Muscle of leg (tissue), 11 donors: Measurements from ENCODE around the gene WNT3A. TPM values are rescaled to one million over a fixed set of nuclear protein-coding genes. Genes with fewer than 3 reads are reported as not detected.

Experiments used
- DNase-seq: peaks from one replicate; pipeline ENCODE4 v3.0.0; 2013
- H3K27ac ChIP-seq: one replicate; pipeline ENCODE4 v1.5.1; 2013; ENCODE audit warnings: mild to moderate bottlenecking, low read length, control low read depth
- H3K27me3 ChIP-seq: one replicate; pipeline ENCODE4 v1.6.1; 2013; ENCODE audit warnings: low read length; ENCODE audit not compliant: control insufficient read depth, insufficient read depth
- H3K36me3 ChIP-seq: one replicate; pipeline ENCODE4 v1.6.1; 2013; ENCODE audit warnings: low read length; ENCODE audit not compliant: control insufficient read depth, insufficient read depth
- H3K4me1 ChIP-seq: one replicate; pipeline ENCODE4 v1.6.1; 2013; ENCODE audit warnings: low read length; ENCODE audit not compliant: control insufficient read depth, insufficient read depth
- H3K4me3 ChIP-seq: one replicate; pipeline ENCODE4 v1.5.1; 2013; ENCODE audit warnings: low read length, control low read depth
- H3K9me3 ChIP-seq: replicated peaks from 2 replicates; pipeline ENCODE4 v1.6.1; 2013; ENCODE audit warnings: low read depth, low read length; ENCODE audit not compliant: control insufficient read depth
- whole genome bisulfite sequencing: methylation state at CpG from one replicate; pipeline ENCODE4 v1.1.5; 2013; ENCODE audit warnings: missing lambda C conversion rate; ENCODE audit not compliant: insufficient coverage; 5-methylcytosine and 5-hydroxymethylcytosine counted together
- polyA plus RNA-seq, 8 donors: library from polyadenylated mRNA; unstranded; fragments of 120-200 nt; gene quantifications; one replicate each; pipeline versions ENCODE4 v1.2.1 to v1.2.3, GENCODE V29; 2013; ENCODE audit warnings: inconsistent platforms in 1 of 8, low replicate concordance in 1 of 8; ENCODE audit not compliant: insufficient read length in 8 of 8, insufficient read depth in 1 of 8
- total RNA-seq: library from RNA; stranded (reverse); fragments of 120-200 nt; gene quantifications from one replicate; pipeline ENCODE4 v1.2.4, GENCODE V29; 2013

WNT3A gene
- total and polyA plus RNA-seq, 9 donors, result 0.54 TPM; not detected in 8

GRCh38 chr1:228007049-228007800 lies 427 bp downstream of the WNT3A start:
- no peaks in the 10 kb centered on the region for H3K9me3 ChIP-seq
- H3K4me1 ChIP-seq, result no peaks in the 10 kb centered on the region
- H3K4me3 ChIP-seq, result no peak overlapping the region
- H3K36me3 ChIP-seq, result no peaks in the 10 kb centered on the region
- no peak overlapping the region for H3K27ac ChIP-seq
- under 1% methylated on average over 62 of the region's 77 CpGs for WGBS
- H3K27me3 ChIP-seq, result peaks cover 93% of the 10 kb centered on the region
- no peak for DNase-seq

- H3K36me3 ChIP-seq, result no peaks in the 10 kb centered on the region
- no peaks in the 10 kb centered on the region for H3K4me1 ChIP-seq
- no peaks in the 10 kb centered on the region for H3K9me3 ChIP-seq
- WGBS, result 0% methylated on average over 5 of the region's 23 CpGs
- DNase-seq, result no peak
- H3K4me3 ChIP-seq, result no peak overlapping the region
- H3K27me3 ChIP-seq, result peaks cover 90% of the 10 kb centered on the region
- no peak overlapping the region for H3K27ac ChIP-seq
These were observed 1.1 kb downstream of the WNT3A start for GRCh38 chr1:228007801-228008341.

DNA sequence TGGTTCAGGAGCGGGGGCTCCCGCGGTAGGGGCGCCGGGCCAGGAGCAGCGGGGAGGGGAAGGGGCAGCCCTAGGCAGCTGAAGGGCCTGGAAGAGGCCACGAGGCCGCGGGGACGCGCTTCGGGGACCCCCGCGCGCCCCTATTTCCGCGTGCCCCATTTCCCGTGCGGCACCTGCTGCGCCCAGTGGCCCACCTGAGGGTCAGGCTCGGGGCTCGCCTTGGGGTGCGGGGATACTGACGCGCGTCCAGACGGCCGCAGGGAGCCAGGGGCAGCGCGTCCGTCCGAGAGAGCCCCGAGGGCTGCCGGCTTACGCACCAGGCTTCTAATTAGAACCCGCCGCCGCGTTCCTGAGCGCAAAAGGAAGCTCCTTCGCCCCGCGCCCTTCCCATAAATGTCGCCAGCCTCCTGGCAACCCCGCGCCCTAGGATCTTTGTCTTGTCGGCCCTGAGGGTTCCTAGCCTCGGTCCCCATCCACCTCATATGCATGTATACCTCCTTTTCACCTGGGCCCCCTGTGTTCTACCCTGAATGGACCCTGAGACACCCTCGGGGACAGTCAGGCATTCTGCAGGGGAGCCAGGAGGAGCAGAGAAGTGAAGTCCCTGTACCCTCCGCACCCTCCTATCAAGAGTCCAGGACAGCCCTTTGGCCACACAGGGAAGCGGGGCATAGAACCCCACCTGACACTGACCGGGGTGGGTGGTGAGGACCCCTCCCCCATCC lies 1.8 kb downstream of the WNT3A start:
- Histone ChIP-seq H3K27me3 (peaks cover 85% of the 10 kb centered on the region), H3K27ac (no peak overlapping the region), H3K4me1 (no peaks in the 10 kb centered on the region), H3K36me3 (no peaks in the 10 kb centered on the region), H3K9me3 (no peaks in the 10 kb centered on the region), H3K4me3 (no peak overlapping the region)
- 2% methylated on average over 52 of the region's 52 CpGs for WGBS
- no peak for DNase-seq

DNA sequence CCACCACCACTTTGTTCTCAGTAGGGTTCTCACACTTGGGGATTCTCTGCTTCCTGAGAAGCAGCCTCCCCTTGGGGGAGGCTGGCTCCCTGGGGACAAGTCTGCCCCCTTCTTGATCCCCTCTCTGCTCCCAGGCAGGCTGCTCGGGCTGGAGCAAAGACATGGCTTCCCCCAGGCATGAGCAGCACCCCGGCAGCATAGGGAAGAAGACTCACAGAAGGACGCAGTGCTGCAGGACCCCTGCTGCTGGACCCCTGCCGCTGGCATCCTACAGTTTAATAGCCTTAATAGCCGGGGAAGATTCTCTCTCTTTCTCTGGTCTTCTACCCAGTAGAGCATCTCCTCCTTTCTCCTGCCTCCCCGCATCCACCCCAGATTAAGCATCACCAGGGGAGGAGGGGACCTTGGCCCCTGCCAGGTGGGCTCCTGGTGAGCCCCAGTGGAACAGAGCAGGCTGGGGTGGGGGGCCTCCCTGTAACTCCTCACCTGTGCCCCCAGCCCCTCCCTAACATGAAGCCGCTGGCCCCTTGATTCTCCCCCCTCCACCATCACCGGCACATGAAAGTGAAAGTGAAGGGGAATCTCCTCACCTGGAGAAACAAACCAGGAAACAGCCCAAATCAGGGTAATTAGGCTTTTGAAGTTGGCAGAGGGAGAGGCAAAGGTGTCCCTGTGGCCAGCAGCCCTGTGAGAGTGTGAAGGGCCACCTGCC lies 2.5 kb downstream of the WNT3A start:
- Histone ChIP-seq H3K27me3 (peaks cover 78% of the 10 kb centered on the region), H3K27ac (no peak overlapping the region), H3K4me1 (no peaks in the 10 kb centered on the region), H3K36me3 (no peaks in the 10 kb centered on the region), H3K9me3 (no peaks in the 10 kb centered on the region), H3K4me3 (no peak overlapping the region)
- no peak for DNase-seq
- WGBS, result 6% methylated on average over 2 of the region's 8 CpGs

DNA sequence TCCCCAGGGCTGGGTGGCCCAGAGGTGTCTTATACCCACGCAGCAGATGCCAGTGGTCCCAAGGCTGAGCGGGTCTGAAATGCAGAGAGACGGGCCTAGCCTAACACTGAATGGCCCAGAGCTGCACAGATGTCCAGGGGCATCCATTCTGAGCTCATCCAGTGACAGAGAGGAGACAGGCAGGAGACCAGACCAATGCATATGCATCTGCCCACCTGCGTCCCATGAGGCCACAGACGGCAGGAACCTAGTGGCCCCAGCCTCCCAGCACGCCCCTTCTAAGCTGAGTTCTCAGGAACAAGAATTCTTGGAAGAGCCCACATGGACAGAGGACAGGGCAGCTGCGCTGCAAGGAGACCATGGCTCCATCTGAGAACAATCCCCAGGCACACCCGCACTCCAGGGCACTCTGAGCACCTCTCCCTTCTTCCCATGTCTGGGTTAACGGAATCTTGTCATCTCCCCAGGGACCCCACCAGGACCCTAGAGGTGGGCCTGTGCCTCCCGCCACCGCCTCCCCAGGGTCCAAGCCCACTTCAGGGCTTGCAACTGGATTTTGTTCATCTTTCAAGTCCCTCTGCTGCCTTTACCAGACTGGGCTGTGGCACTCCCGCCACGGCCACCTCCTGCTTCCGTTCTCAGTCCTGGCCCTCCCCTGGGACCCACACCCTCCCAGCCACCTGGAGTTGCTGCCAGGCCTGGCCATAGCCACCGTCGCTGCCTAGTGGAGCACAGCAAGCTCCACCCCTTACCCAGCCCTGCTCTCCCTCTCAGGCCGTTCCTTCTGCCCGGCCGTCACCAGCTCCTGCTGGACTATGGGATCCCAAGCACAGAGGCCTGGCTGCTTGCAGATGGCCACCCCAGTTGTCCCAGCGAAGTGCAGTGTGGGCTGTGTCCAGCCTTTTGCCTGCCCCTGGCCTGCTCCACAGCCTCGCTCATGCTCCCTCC lies 3.3 kb downstream of the WNT3A start:
- no peak for DNase-seq

DNA sequence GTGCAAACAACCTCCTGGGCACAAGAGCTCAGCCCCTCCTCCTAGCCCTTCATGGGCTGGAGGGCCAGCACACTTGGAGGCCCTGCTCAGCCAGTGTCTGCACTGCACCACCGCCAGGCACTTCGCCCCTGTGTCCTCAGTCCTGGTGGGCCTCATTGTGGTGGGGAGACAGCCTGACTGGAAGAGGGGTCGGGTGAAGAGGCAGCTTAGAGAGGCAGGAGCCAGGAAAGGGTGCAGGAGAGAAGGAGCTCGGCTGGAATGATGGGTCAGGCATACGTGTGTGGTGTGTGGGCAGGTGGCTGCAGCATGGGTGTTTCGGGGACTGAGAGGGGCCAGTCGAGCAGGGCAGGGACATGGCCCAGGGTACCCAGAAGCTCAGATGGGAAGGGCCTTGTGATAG lies 4.1 kb downstream of the WNT3A start:
- H3K36me3 ChIP-seq, result no peaks in the 10 kb centered on the region
- no peaks in the 10 kb centered on the region for H3K9me3 ChIP-seq
- peaks cover 61% of the 10 kb centered on the region for H3K27me3 ChIP-seq
- DNase-seq, result no peak
- WGBS, result 42% methylated on average over 4 of the region's 7 CpGs
- no peak overlapping the region for H3K27ac ChIP-seq
- peaks cover 4% of the 10 kb centered on the region for H3K4me1 ChIP-seq
- no peak overlapping the region for H3K4me3 ChIP-seq

More for the DNA sequence above, 3.3 kb downstream of the WNT3A start:
- no peak overlapping the region for H3K27ac ChIP-seq
- 45% methylated on average over 21 of the region's 21 CpGs for WGBS
- peaks cover under 1% of the 10 kb centered on the region for H3K4me1 ChIP-seq
- no peaks in the 10 kb centered on the region for H3K36me3 ChIP-seq
- H3K4me3 ChIP-seq, result no peak overlapping the region
- H3K9me3 ChIP-seq, result no peaks in the 10 kb centered on the region
- H3K27me3 ChIP-seq, result peaks cover 69% of the 10 kb centered on the region

GRCh38 chr1:228011721-228012311 lies 5.0 kb downstream of the WNT3A start:
- Histone ChIP-seq H3K36me3 (no peaks in the 10 kb centered on the region), H3K27me3 (peaks cover 55% of the 10 kb centered on the region), H3K27ac (no peak overlapping the region), H3K4me1 (peaks cover 4% of the 10 kb centered on the region), H3K9me3 (no peaks in the 10 kb centered on the region), H3K4me3 (no peak overlapping the region)
- 58% methylated on average over 16 of the region's 16 CpGs for WGBS
- DNase-seq, result no peak

DNA sequence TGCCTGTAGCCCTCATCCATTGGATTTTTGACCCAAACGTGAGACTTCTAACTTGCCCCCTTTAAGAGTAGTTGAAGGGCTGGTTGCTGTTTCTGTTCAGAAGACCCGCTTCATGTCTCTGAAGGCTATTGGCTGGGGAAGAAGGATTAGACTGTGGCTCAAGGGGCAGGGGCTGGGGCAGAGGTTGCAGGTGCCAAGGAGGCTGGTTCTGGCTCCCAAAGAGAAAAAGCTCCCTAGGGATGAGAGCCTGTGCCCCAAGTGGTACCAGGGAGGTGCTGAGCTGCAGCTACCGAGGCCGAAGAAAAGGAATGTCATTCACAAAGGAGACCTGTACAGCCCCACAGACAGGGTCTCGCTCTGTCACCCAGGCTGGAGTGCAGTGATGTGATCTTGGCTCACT lies 5.8 kb downstream of the WNT3A start:
- H3K36me3 ChIP-seq, result no peaks in the 10 kb centered on the region
- WGBS, result 78% methylated on average over 4 of the region's 5 CpGs
- H3K27ac ChIP-seq, result no peak overlapping the region
- no peak overlapping the region for H3K4me3 ChIP-seq
- DNase-seq, result no peak
- H3K4me1 ChIP-seq, result peaks cover 4% of the 10 kb centered on the region
- H3K27me3 ChIP-seq, result peaks cover 48% of the 10 kb centered on the region
- no peaks in the 10 kb centered on the region for H3K9me3 ChIP-seq
